Psoas muscle (tissue), 8 donors: ENCODE measurements around the gene GORASP2. TPM values are rescaled to one million over a fixed set of nuclear protein-coding genes. Genes with fewer than 3 reads are reported as not detected.

Experiments
- ATAC-seq, 4 donors: fragments of 200-7000 bp; cut with Tn5 transposase; one replicate each; pipeline ENCODE4 v1.9.1; 2020; ENCODE audit warnings: moderate library complexity in 3 of 4, mild to moderate bottlenecking in 2 of 4
- DNase-seq, 2 donors: peaks; one replicate each; pipeline ENCODE4 v3.0.0-alpha.2; 2020
- H3K27ac ChIP-seq: fragments of 200-600 bp; one replicate; pipeline ENCODE4 v1.8.0; 2022
- H3K27me3 ChIP-seq, 3 donors: fragments of 200-600 bp in 1 of 3; one replicate each; pipeline versions ENCODE4 v1.6.1 to v1.8.0; 2013 to 2022; ENCODE audit warnings: low read length in 2 of 3, mild to moderate bottlenecking in 2 of 3, moderate library complexity in 1 of 3; ENCODE audit not compliant: insufficient read depth in 3 of 3
- H3K36me3 ChIP-seq, 2 donors: fragments of 200-600 bp in 1 of 2; one replicate each; pipeline versions ENCODE4 v1.6.1 to v1.8.0; 2013 to 2022; ENCODE audit warnings: low read depth in 1 of 2, mild to moderate bottlenecking in 1 of 2, moderate library complexity in 1 of 2; ENCODE audit not compliant: insufficient read depth in 1 of 2
- H3K4me1 ChIP-seq: fragments of 200-600 bp; one replicate; pipeline ENCODE4 v1.8.0; 2022
- H3K4me3 ChIP-seq: fragments of 200-600 bp; one replicate; pipeline ENCODE4 v1.8.0; 2022; ENCODE audit warnings: mild to moderate bottlenecking
- H3K9me3 ChIP-seq: fragments of 200-600 bp; one replicate; pipeline ENCODE4 v1.8.0; 2022
- WGBS, 3 donors: extraction: QIAGEN DNeasy Blood & Tissue Kit; methylation state at CpG; one replicate each; pipeline versions ENCODE4 v1.1.6 to v1.1.7; 2013; 5-methylcytosine and 5-hydroxymethylcytosine counted together
- intact Hi-C, 2 donors: fragments of 100-400 bp; cut with DNase I; formaldehyde crosslinking; loops; one replicate each; pipeline versions ENCODE4 v1.11.0 to v1.14.2; 2022
- polyA plus RNA-seq, 3 donors: library from polyadenylated mRNA; stranded (reverse); fragments of 200-250 nt; gene quantifications; one replicate each; pipeline ENCODE4 v1.2.3, GENCODE V29; 2013
- total RNA-seq, 4 donors: library from RNA; stranded (reverse); fragmentation: NEBNext Ultra II Directional in 2 of 4; extraction: Animal tissue kit (Norgen Biotek cat#: 25700) in 2 of 4; gene quantifications; one replicate each; pipeline versions ENCODE4 v1.2.1 to v1.2.4, GENCODE V29; 2021 to 2023
- TF ChIP-seq, protein P1 (sequence below): fragments of 200-600 bp; IDR thresholded peaks from one replicate; pipeline ENCODE4 v1.8.0; 2022; ENCODE audit warnings: antibody characterized with exemption
- donor health status: healthy with polysubstance abuse.
- donor health status: DM: no; HTN: no; CAD: no; lungs with moderate emphysema.
- donor health status: Bipolar disorder and iron deficiency.
- donor health status: healthy.
- donor health status: DM: yes; HTN: yes; CAD: no.
- donor health status: DM: no; HTN: no; CAD: no.
- donor health status: DM: no; HTN: no; CAD: no.
- donor health status: DM: yes; HTN: yes; CAD: no.

The GORASP2 gene
- total and polyA plus RNA-seq, 7 donors, result 37.8 to 76.9 (median 51.8) TPM

DNA sequence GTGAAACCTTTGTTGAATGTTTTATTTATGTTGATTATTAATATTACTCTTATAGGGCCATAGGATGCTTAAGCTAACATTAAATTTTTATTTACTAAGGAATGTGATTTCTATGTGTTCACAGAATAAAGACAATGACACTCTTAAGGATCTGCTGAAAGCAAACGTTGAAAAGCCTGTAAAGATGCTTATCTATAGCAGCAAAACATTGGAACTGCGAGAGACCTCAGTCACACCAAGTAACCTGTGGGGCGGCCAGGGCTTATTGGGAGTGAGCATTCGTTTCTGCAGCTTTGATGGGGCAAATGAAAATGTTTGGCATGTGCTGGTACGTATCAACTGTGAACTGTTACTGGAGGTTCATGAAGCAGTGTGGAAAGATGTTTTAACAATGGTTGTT, 20.4 kb downstream of the GORASP2 start:
- Histone ChIP-seq H3K9me3 (no peaks in the 10 kb centered on the region), H3K27ac (no peak overlapping the region), H3K4me3 (no peak overlapping the region), H3K36me3 (peaks cover 10 to 60% of the 10 kb centered on the region in 2 donors), H3K27me3 (no peaks in the 10 kb centered on the region), H3K4me1 (peaks cover 3% of the 10 kb centered on the region)
- intact Hi-C loops, result no loop called here
- WGBS, 3 donors, result 82 to 86% (median 83%) methylated on average over 5 of the region's 5 CpGs
- DNase-seq (no peak), ATAC-seq (no peak)
- TF ChIP-seq, protein P1, sequence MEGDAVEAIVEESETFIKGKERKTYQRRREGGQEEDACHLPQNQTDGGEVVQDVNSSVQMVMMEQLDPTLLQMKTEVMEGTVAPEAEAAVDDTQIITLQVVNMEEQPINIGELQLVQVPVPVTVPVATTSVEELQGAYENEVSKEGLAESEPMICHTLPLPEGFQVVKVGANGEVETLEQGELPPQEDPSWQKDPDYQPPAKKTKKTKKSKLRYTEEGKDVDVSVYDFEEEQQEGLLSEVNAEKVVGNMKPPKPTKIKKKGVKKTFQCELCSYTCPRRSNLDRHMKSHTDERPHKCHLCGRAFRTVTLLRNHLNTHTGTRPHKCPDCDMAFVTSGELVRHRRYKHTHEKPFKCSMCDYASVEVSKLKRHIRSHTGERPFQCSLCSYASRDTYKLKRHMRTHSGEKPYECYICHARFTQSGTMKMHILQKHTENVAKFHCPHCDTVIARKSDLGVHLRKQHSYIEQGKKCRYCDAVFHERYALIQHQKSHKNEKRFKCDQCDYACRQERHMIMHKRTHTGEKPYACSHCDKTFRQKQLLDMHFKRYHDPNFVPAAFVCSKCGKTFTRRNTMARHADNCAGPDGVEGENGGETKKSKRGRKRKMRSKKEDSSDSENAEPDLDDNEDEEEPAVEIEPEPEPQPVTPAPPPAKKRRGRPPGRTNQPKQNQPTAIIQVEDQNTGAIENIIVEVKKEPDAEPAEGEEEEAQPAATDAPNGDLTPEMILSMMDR, result no peak

DNA sequence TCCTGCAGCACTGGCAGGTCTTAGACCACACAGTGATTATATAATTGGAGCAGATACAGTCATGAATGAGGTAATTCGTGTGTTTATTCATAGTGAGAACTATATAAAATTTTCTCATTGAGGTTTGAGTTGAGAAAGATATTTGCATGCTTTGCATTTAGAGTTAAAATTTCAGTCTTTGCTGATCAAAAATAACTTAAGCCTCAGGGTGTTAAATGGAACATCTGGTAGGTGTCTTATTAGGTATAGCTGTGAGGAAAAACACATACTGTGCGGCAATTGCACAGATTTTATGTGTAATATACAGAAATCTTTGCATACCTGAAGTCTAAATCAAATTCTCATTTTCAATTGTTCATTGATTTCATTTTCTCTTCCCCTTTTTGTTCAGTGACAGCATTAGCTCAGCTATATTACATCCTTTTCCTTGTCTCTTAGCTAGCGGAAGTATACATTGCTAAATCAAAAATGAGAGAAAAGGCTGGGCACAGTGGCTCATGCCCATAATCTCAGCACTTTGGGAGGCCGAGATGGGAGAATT, 21.2 kb downstream of the GORASP2 start:
- intact Hi-C loops, result no loop called here
- Histone ChIP-seq H3K27ac (no peak overlapping the region), H3K36me3 (peaks cover 13 to 69% of the 10 kb centered on the region in 2 donors), H3K4me3 (no peak overlapping the region), H3K4me1 (no peaks in the 10 kb centered on the region), H3K27me3 (no peaks in the 10 kb centered on the region), H3K9me3 (no peaks in the 10 kb centered on the region)
- TF ChIP-seq, protein P1, result no peak
- ATAC-seq, result no peak
- 94 to 97% (median 94%) methylated on average over 4 of the region's 4 CpGs for WGBS, 3 donors
- DNase-seq, result no peak

- ATAC-seq (no peak), DNase-seq (no peak)
- Histone ChIP-seq H3K4me1 (no peaks in the 10 kb centered on the region), H3K4me3 (no peak overlapping the region), H3K27ac (no peak overlapping the region), H3K27me3 (no peaks in the 10 kb centered on the region), H3K36me3 (peaks cover 20 to 100% of the 10 kb centered on the region in 2 donors), H3K9me3 (no peaks in the 10 kb centered on the region)
- intact Hi-C loops, result no loop called here
- TF ChIP-seq, protein P1, result no peak
- WGBS, 3 donors, result 63 to 80% (median 67%) methylated on average over 4 of the region's 4 CpGs
Observed at GRCh38 chr2:170953941-170954340, 24.9 kb downstream of the GORASP2 start.

DNA sequence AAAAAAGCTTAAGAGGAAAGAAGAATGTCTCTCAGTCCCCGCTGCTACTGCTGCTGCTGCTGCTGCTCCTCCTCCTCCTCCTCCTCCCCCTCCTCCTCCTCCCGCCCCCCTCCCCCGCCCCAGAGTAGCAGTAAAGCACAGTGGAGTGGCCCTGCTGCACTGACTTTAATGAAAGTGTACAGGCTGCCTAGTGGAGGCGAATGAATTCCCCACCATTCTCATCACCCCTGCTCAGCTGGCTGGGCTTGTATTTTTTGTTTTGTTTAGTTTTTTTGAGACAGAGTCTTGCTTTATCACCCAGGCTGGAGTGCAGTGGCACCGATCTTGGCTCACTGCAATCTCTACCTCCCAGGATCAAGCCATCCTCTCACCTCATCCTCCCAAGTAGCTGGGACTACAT, 34.3 kb downstream of the GORASP2 start:
- ATAC-seq (no peak), DNase-seq (no peak)
- H3K9me3 ChIP-seq, result no peaks in the 10 kb centered on the region
- no peaks in the 10 kb centered on the region for H3K4me1 ChIP-seq
- H3K27ac ChIP-seq, result no peak overlapping the region
- WGBS, 3 donors, result 69 to 84% (median 71%) methylated on average over 4 to 5 of the region's 5 CpGs
- peaks cover 8 to 96% of the 10 kb centered on the region in 2 donors for H3K36me3 ChIP-seq
- TF ChIP-seq, protein P1, result no peak
- no peaks in the 10 kb centered on the region for H3K27me3 ChIP-seq
- no peak overlapping the region for H3K4me3 ChIP-seq
- intact Hi-C loops, result no loop called here
